Upper lobe of left lung (tissue), 6 donors: ENCODE results near the gene RAB13. TPM values are rescaled to one million over a fixed set of nuclear protein-coding genes. Genes with fewer than 3 reads are reported as not detected.
A peak's percentile ranks its signal among the peaks of the same experiment; 100 is the strongest.

Experiments
- ATAC-seq, 2 donors: fragments of 200-7000 bp; cut with Tn5 transposase; one replicate each; pipeline ENCODE4 v1.9.1; 2022; ENCODE audit warnings: mild to moderate bottlenecking in 2 of 2, moderate library complexity in 2 of 2; ENCODE audit not compliant: low FRiP score in 2 of 2
- DNase-seq, 2 donors: peaks; one replicate each; pipeline ENCODE4 v3.0.0-alpha.2; 2019 to 2020
- H3K27ac ChIP-seq, 4 donors: fragments of 200-600 bp; sonication (generic); one replicate each; pipeline ENCODE4 v1.5.1; 2016 to 2019
- H3K27me3 ChIP-seq, 4 donors: fragments of 200-600 bp; sonication (generic); one replicate each; pipeline ENCODE4 v1.5.1; 2017 to 2019
- H3K36me3 ChIP-seq, 4 donors: fragments of 200-600 bp; sonication (generic); one replicate each; pipeline ENCODE4 v1.5.1; 2016 to 2019
- H3K4me1 ChIP-seq, 4 donors: fragments of 200-600 bp; sonication (generic); one replicate each; pipeline ENCODE4 v1.5.1; 2018 to 2019
- H3K4me3 ChIP-seq, 4 donors: fragments of 200-600 bp; sonication (generic); one replicate each; pipeline ENCODE4 v1.5.1; 2017 to 2019; ENCODE audit warnings: mild to moderate bottlenecking in 2 of 4, moderate library complexity in 1 of 4
- H3K9me3 ChIP-seq, 4 donors: fragments of 200-600 bp; sonication (generic); one replicate each; pipeline ENCODE4 v1.5.1; 2018 to 2019
- EP300 ChIP-seq, 4 donors: sonication (generic); formaldehyde crosslinking; IDR thresholded peaks; one replicate each; pipeline ENCODE4 v1.5.1; 2017; ENCODE audit warnings: antibody characterized with exemption in 4 of 4, control low read depth in 2 of 4
- POLR2A ChIP-seq, 4 donors: fragments of 450-650 bp; IDR thresholded peaks; one replicate each; pipeline ENCODE4 v1.5.1; 2016 to 2017; ENCODE audit warnings: antibody characterized with exemption in 4 of 4, mild to moderate bottlenecking in 2 of 4
- POLR2AphosphoS5 ChIP-seq, 2 donors: sonication (generic); formaldehyde crosslinking; IDR thresholded peaks; one replicate each; pipeline ENCODE4 v1.5.1; 2017; ENCODE audit warnings: antibody characterized with exemption in 2 of 2
- WGBS, 2 donors: methylation state at CpG; one replicate each; pipeline ENCODE4 v1.1.5; 2017 to 2018; 5-methylcytosine and 5-hydroxymethylcytosine counted together
- total RNA-seq, 6 donors: library from RNA; depleted of rRNA in 4 of 6; stranded (reverse); fragments of >200 nt in 4 of 6; gene quantifications; one replicate each; pipeline versions ENCODE4 v1.1.0 to v1.2.1, GENCODE V29; 2016 to 2021
- TF ChIP-seq, protein P1 (sequence below), 6 experiments: fragments of 450-650 bp in 4 of 6; fragments of 200-600 bp in 2 of 6; sonication (generic) in 2 of 6; IDR thresholded peaks; one replicate each; pipeline ENCODE4 v1.5.1; 2016 to 2019; ENCODE audit warnings: antibody characterized with exemption in 6 of 6
- donor health status: DM: no; HTN: no; CAD: no; lungs with moderate emphysema.
- donor health status: DM: no; HTN: yes; CAD: no; lungs with severe emphysema.

Gene RAB13
- total RNA-seq, 6 donors from 2014 or later = 33.9 to 116 (median 56.6) TPM

DNA sequence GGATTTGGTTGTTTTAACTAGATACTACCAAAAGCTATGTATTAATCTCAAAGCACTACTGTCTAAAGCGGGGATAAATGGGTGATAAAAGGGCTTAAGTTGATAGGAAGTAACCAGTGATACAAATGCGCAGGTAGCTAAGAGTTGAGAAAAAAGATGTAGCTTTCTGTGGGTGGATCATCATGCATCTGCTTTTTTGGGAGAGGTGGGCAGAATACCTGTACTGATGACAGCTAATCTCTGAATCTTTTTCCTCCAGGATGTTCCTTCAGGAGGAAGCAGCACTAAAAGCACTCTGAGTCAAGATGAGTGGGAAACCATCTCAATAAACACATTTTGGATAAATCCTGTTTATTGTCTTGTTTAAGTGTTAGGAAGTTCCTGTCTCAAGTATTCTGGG lies 5.7 kb upstream of the RAB13 start:
- Histone ChIP-seq H3K4me1 (peaks cover 26 to 51% (median 35%) of the 10 kb centered on the region in 4 donors), H3K9me3 (no peaks in the 10 kb centered on the region), H3K36me3 (peaks cover 12 to 46% (median 37%) of the 10 kb centered on the region in 4 donors), H3K27ac (peak overlapping the region; percentile 90 to 99 (median 95)), H3K4me3 (peak overlapping the region in 3 of 4 donors; percentile 73 to 90 (median 84)), H3K27me3 (no peaks in the 10 kb centered on the region)
- ATAC-seq (no peak), DNase-seq (no peak)
- no peak for TF ChIP-seq EP300 (IDR thresholded peaks at IDR 0.05)
- TF ChIP-seq POLR2AphosphoS5 (IDR thresholded peaks at IDR 0.05) = no peak
- TF ChIP-seq, protein P1, sequence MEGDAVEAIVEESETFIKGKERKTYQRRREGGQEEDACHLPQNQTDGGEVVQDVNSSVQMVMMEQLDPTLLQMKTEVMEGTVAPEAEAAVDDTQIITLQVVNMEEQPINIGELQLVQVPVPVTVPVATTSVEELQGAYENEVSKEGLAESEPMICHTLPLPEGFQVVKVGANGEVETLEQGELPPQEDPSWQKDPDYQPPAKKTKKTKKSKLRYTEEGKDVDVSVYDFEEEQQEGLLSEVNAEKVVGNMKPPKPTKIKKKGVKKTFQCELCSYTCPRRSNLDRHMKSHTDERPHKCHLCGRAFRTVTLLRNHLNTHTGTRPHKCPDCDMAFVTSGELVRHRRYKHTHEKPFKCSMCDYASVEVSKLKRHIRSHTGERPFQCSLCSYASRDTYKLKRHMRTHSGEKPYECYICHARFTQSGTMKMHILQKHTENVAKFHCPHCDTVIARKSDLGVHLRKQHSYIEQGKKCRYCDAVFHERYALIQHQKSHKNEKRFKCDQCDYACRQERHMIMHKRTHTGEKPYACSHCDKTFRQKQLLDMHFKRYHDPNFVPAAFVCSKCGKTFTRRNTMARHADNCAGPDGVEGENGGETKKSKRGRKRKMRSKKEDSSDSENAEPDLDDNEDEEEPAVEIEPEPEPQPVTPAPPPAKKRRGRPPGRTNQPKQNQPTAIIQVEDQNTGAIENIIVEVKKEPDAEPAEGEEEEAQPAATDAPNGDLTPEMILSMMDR (IDR thresholded peaks at IDR 0.05) = no peak
- TF ChIP-seq POLR2A (IDR thresholded peaks at IDR 0.05) = no peak
- WGBS, 2 donors = 82 to 90% methylated on average over 2 of the region's 2 CpGs

DNA sequence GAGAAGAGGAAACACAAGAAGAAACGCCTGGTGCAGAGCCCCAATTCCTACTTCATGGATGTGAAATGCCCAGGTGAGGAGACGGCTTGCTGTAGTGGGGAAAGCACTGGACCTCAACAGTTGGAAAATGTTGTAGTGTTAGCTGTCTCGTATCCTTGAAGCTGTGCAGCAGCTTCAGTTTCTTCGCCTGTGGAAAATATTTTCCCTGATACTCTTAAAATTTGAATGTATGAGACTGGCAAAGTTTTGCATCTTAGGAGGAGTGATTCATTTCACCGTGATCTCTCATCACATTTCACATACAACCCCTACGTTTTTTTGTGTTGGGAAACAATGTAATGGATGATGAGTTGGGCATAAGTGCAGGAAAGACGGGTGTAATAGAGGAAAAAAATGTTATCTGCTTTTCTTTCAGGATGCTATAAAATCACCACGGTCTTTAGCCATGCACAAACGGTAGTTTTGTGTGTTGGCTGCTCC lies 5.1 kb upstream of the RAB13 start:
- Histone ChIP-seq H3K4me1 (peaks cover 32 to 57% (median 38%) of the 10 kb centered on the region in 4 donors), H3K36me3 (peaks cover 12 to 46% (median 36%) of the 10 kb centered on the region in 4 donors), H3K27ac (peak overlapping the region; percentile 90 to 99 (median 95)), H3K9me3 (no peaks in the 10 kb centered on the region), H3K27me3 (no peaks in the 10 kb centered on the region), H3K4me3 (peak overlapping the region; percentile 44 to 90 (median 78))
- WGBS, 2 donors = 9 to 10% methylated on average over 9 of the region's 9 CpGs
- DNase-seq (no peak), ATAC-seq (no peak)
- TF ChIP-seq, protein P1 (IDR thresholded peaks at IDR 0.05) = no peak
- TF ChIP-seq POLR2AphosphoS5 (IDR thresholded peaks at IDR 0.05) (no peak), POLR2A (IDR thresholded peaks at IDR 0.05) (no peak), EP300 (IDR thresholded peaks at IDR 0.05) (no peak)

DNA sequence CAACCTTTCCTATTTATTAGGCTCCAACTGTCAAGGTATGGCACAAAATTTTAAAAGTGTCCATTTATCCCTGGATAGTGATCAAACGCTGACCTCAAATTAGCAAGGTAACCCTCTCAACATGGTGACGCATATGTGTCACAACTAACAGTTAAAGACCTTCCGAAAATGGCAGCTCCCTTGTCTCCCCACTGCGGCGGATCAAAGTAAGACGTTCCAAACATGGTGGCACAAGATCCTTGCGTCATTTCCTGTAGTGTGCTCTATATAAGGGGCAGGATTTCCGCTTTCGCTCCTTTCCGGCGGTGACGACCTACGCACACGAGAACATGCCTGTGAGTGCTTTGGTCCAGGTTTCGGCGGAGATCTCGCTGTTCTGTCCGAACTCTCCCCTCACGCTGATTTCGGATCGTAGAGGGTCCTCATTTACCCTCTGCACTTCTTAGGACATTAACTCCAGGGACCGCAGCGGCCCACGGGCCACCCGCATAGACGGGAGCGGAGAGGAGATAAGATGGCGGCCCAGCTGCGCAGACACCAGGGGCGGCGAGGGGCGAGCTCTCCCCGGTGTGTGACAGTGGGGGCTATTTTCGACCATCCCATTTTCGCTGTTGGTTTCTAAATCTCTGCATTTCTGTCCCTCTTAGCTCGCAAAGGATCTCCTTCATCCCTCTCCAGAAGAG lies 4.5 kb upstream of the RAB13 start, which contains the start of gene RPS27:
Gene RPS27, plus strand, starts transcription at position 295 of the 683 bp plus-strand sequence. Its CDS starts 35 bp downstream, at position 330.
- WGBS, 2 donors = 0 to 1% methylated on average over 20 to 36 of the region's 36 CpGs
- peak; percentile 86 to 91 for ATAC-seq
- DNase-seq = peak; percentile 91 to 92
- H3K27me3 ChIP-seq = no peaks in the 10 kb centered on the region
- TF ChIP-seq POLR2AphosphoS5 (IDR thresholded peaks at IDR 0.05) (peak; percentile 100), EP300 (IDR thresholded peaks at IDR 0.05) (peak in 2 of 4 donors; percentile 89 to 96), POLR2A (IDR thresholded peaks at IDR 0.05) (peak; percentile 88 to 100 (median 96))
- TF ChIP-seq, protein P1 (IDR thresholded peaks at IDR 0.05) = peak in 2 of 6 experiments; percentile 19 to 27
- H3K4me3 ChIP-seq = peak within 1 kb of the TSS; percentile 44 to 90 (median 78)
- no peaks in the 10 kb centered on the region for H3K9me3 ChIP-seq
- H3K36me3 ChIP-seq = peaks cover 12 to 45% (median 31%) of the 10 kb centered on the region in 4 donors
- H3K4me1 ChIP-seq = peaks cover 32 to 59% (median 38%) of the 10 kb centered on the region in 4 donors
- H3K27ac ChIP-seq = peak within 1 kb of the TSS; percentile 90 to 99 (median 95)

DNA sequence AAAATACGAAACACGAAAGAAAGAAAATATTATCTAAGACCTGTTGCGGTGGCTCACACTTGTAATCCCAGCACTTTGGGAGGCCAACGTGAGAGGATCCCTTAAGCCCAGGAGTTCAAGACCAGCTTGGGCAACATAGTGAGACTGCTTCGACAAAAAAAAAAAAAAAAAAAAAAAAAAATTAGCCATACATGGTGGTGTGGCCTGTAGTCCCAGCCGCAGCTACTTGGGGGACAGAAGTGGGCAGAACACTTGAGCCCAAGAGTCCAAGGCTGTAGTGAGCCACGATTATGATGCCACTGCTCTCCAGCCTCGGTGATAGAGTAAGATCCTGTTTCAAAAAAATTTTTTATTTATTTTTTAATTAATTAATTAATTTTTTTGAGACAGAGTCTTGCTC lies 1.5 kb upstream of the RAB13 start:
- Histone ChIP-seq H3K4me1 (peaks cover 35 to 50% (median 41%) of the 10 kb centered on the region in 4 donors), H3K4me3 (no peak overlapping the region), H3K27me3 (no peaks in the 10 kb centered on the region), H3K27ac (peak overlapping the region in 2 of 4 donors; percentile 89 to 90), H3K9me3 (no peaks in the 10 kb centered on the region), H3K36me3 (peaks cover 6 to 19% (median 9%) of the 10 kb centered on the region in 4 donors)
- DNase-seq (no peak), ATAC-seq (no peak)
- 85 to 90% methylated on average over 8 of the region's 8 CpGs for WGBS, 2 donors
- no peak for TF ChIP-seq POLR2AphosphoS5 (IDR thresholded peaks at IDR 0.05)
- no peak for TF ChIP-seq EP300 (IDR thresholded peaks at IDR 0.05)
- TF ChIP-seq POLR2A (IDR thresholded peaks at IDR 0.05) = no peak

DNA sequence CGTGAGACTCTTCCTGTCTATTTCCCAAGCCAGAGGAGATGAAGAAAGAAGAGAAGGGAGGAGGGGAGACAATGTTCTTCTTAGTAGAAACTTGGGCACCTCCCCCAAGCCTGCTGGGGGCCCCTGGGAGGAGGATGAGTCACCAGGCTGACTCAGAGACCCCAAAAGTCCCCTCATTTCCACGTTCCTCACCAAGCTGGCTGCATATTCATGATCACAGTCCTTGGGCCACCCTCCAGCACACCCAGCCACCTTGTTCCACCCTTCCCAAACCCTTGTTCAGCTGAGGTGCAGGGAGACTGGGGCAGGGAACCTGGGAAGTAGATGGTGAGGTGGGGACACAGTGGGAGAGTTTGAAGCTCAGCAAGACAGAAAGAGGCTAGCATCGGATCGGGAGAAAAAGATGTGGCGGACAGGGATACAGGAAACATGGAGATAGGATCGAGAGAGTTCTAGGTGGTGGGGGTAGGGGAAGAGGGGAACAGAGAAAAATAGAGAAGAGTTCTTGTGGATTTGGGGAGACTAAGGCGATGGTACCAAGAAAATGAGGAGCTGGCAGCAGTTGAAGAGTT lies 712 bp downstream of the RAB13 start:
- ATAC-seq = peak in 1 of 2 donors; percentile 64
- peaks cover 0 to 24% (median 6%) of the 10 kb centered on the region in 4 donors for H3K36me3 ChIP-seq
- TF ChIP-seq POLR2A (IDR thresholded peaks at IDR 0.05) (peak in 1 of 4 donors; percentile 53), POLR2AphosphoS5 (IDR thresholded peaks at IDR 0.05) (peak; percentile 63 to 64), EP300 (IDR thresholded peaks at IDR 0.05) (no peak)
- peaks cover 23 to 35% (median 28%) of the 10 kb centered on the region in 4 donors for H3K4me1 ChIP-seq
- peak overlapping the region; percentile 83 to 90 (median 89) for H3K27ac ChIP-seq
- no peaks in the 10 kb centered on the region for H3K9me3 ChIP-seq
- no peaks in the 10 kb centered on the region for H3K27me3 ChIP-seq
- DNase-seq = peak in 1 of 2 donors; percentile 52
- WGBS, 2 donors = 13 to 17% methylated on average over 7 of the region's 7 CpGs
- peak overlapping the region; percentile 53 to 64 (median 58) for H3K4me3 ChIP-seq
